HEK293 (cell line): ENCODE results near the gene DDX18.

ENCODE experiments used
- CTCF ChIA-PET: fragments of 350-600 bp; formaldehyde crosslinking; extraction: SDS; loops from one replicate; lab custom pipeline; 2021; ENCODE audit warnings: antibody characterized with exemption; lab: Yijun Ruan, JAX
- POLR2A ChIA-PET: fragments of 300-600 bp; formaldehyde crosslinking; extraction: SDS; loops from one replicate; lab custom pipeline; 2020; ENCODE audit warnings: antibody characterized with exemption, inconsistent platforms; lab: Yijun Ruan, JAX
- H3K27ac ChIP-seq: fragments of 200-500 bp; sonication (Bioruptor generic); 2 replicates; pipeline ENCODE4 v1.5.1; 2014; ENCODE audit warnings: low read depth, low read length, control low read depth, inconsistent platforms; ENCODE audit errors: extremely low read depth
- H3K36me3 ChIP-seq, 2 experiments: fragments of 200-500 bp in 1 of 2; sonication (Bioruptor generic) in 1 of 2; 1 replicate in 1 of 2; 2 replicates in 1 of 2; pipeline ENCODE4 v1.5.1; 2014 to 2017; ENCODE audit warnings: inconsistent platforms in 2 of 2, low read length in 2 of 2; ENCODE audit not compliant: control insufficient read depth in 2 of 2, insufficient read depth in 1 of 2
- H3K4me1 ChIP-seq: fragments of 200-500 bp; sonication (Bioruptor generic); 2 replicates; pipeline ENCODE4 v1.5.1; 2014; ENCODE audit warnings: mild to moderate bottlenecking, low read length, inconsistent platforms; ENCODE audit not compliant: control insufficient read depth, insufficient read depth
- H3K4me3 ChIP-seq: 2 replicates; pipeline ENCODE4 v1.5.1; 2011; ENCODE audit warnings: low read depth, mild to moderate bottlenecking, control low read depth, low read length, moderate library complexity
- H3K9me3 ChIP-seq: fragments of 200-500 bp; sonication (Bioruptor generic); 2 replicates; pipeline ENCODE4 v1.5.1; 2014; ENCODE audit warnings: low read depth, low read length, inconsistent platforms; ENCODE audit not compliant: control insufficient read depth, insufficient read depth
- GLI4 ChIP-seq: fragments of 450-650 bp; formaldehyde crosslinking; IDR thresholded peaks from 2 replicates; pipeline ENCODE4 v1.5.1; 2016; ENCODE audit warnings: missing biosample characterization, missing genetic modification characterization
- GLIS2 ChIP-seq: fragments of 450-650 bp; formaldehyde crosslinking; IDR thresholded peaks from 2 replicates; pipeline ENCODE4 v1.5.1; 2016; ENCODE audit warnings: missing biosample characterization, missing genetic modification characterization
- HOXA7 ChIP-seq: sonication (generic); formaldehyde crosslinking; IDR thresholded peaks from 2 replicates; pipeline ENCODE4 v1.8.1; 2022; ENCODE audit warnings: missing genetic modification reagents, borderline replicate concordance
- KLF9 ChIP-seq: fragments of 450-650 bp; formaldehyde crosslinking; IDR thresholded peaks from 2 replicates; pipeline ENCODE4 v1.5.1; 2016; ENCODE audit warnings: missing biosample characterization, missing genetic modification characterization, low read depth
- SETDB1 ChIP-seq: IDR thresholded peaks from one replicate; pipeline ENCODE4 v1.6.1; 2017; ENCODE audit warnings: mild to moderate bottlenecking, low read length, moderate library complexity, mixed read lengths; ENCODE audit not compliant: insufficient read length
- ZEB2 ChIP-seq: fragments of 450-650 bp; formaldehyde crosslinking; IDR thresholded peaks from 2 replicates; pipeline ENCODE4 v1.5.1; 2016; ENCODE audit warnings: missing biosample characterization, missing genetic modification characterization
- ZFP69B ChIP-seq: fragments of 450-650 bp; formaldehyde crosslinking; IDR thresholded peaks from 2 replicates; pipeline ENCODE4 v1.5.1; 2016; ENCODE audit warnings: missing biosample characterization, missing genetic modification characterization
- ZNF202 ChIP-seq: fragments of 450-650 bp; formaldehyde crosslinking; IDR thresholded peaks from 2 replicates; pipeline ENCODE4 v1.5.1; 2016; ENCODE audit warnings: missing biosample characterization, missing genetic modification characterization, borderline replicate concordance
- ZNF280D ChIP-seq: fragments of 450-650 bp; formaldehyde crosslinking; IDR thresholded peaks from 2 replicates; pipeline ENCODE4 v1.5.1; 2016; ENCODE audit warnings: missing biosample characterization, missing genetic modification characterization
- ZNF324 ChIP-seq: fragments of 450-650 bp; formaldehyde crosslinking; IDR thresholded peaks from 2 replicates; pipeline ENCODE4 v1.5.1; 2016; ENCODE audit warnings: missing biosample characterization, missing genetic modification characterization
- ZNF416 ChIP-seq: fragments of 450-650 bp; formaldehyde crosslinking; IDR thresholded peaks from 2 replicates; pipeline ENCODE4 v1.5.1; 2016; ENCODE audit warnings: missing biosample characterization, missing genetic modification characterization
- ZNF48 ChIP-seq: fragments of 450-650 bp; formaldehyde crosslinking; IDR thresholded peaks from 2 replicates; pipeline ENCODE4 v1.5.1; 2016; ENCODE audit warnings: missing biosample characterization, missing genetic modification characterization
- ZNF510 ChIP-seq: fragments of 450-650 bp; formaldehyde crosslinking; IDR thresholded peaks from 2 replicates; pipeline ENCODE4 v1.5.1; 2018; ENCODE audit warnings: mild to moderate bottlenecking, missing genetic modification characterization, missing biosample characterization; ENCODE audit not compliant: insufficient replicate concordance
- ZNF513 ChIP-seq: fragments of 450-650 bp; IDR thresholded peaks from 2 replicates; pipeline ENCODE4 v1.5.1; 2018; ENCODE audit warnings: missing biosample characterization, missing genetic modification characterization
- ZNF571 ChIP-seq: fragments of 450-650 bp; formaldehyde crosslinking; IDR thresholded peaks from 2 replicates; pipeline ENCODE4 v1.5.0; 2017; ENCODE audit warnings: missing biosample characterization, missing genetic modification characterization
- ZNF670 ChIP-seq: fragments of 450-650 bp; formaldehyde crosslinking; IDR thresholded peaks from 2 replicates; pipeline ENCODE4 v1.5.1; 2016; ENCODE audit warnings: missing biosample characterization, missing genetic modification characterization, low read depth
- ZNF747 ChIP-seq: fragments of 450-650 bp; formaldehyde crosslinking; IDR thresholded peaks from 2 replicates; pipeline ENCODE4 v1.5.1; 2016; ENCODE audit warnings: missing biosample characterization, missing genetic modification characterization
- TF ChIP-seq, protein P1 (sequence below): fragments of 450-650 bp; formaldehyde crosslinking; IDR thresholded peaks from 2 replicates; pipeline ENCODE4 v1.5.1; 2016; ENCODE audit warnings: missing biosample characterization, missing genetic modification characterization
- TF ChIP-seq, protein P2 (sequence below): fragments of 450-650 bp; formaldehyde crosslinking; IDR thresholded peaks from 2 replicates; pipeline ENCODE4; 2016; ENCODE audit warnings: missing biosample characterization, missing genetic modification characterization
- TF ChIP-seq, protein P3 (sequence below): fragments of 450-650 bp; formaldehyde crosslinking; IDR thresholded peaks from 2 replicates; pipeline ENCODE4 v1.5.1; 2016; ENCODE audit warnings: missing biosample characterization, missing genetic modification characterization

DDX18 gene

DNA sequence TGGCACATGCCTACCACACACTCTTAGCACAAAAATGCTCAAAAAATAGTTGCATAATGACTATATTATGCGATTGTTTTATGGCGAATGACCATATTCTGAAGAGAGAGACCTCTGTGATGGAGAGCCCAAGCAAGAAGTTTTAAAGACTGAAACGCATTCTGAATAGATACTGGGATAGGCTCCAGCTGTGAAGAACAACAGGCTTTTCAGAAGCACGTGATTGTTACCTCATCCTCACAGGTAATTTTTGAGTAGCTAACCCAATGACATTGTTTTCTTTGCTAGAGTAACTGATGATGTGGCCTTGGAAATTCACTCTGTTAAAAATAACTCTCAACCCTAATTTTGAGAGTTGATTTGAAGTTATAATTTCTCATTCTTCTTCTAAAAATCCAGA lies 2.0 kb upstream of the DDX18 start:
- H3K36me3 ChIP-seq: peaks cover 2 to 17% of the 10 kb centered on the region in 2 experiments; a peak in 1 of 3 replicates
- POLR2A ChIA-PET: no interaction called here
- no peak overlapping the region for H3K4me3 ChIP-seq
- TF ChIP-seq SETDB1 (no peak), ZNF202 (tag by site-specific recombination) (no peak), ZNF324 (tag by site-specific recombination) (no peak), ZNF48 (tag by site-specific recombination) (no peak), ZEB2 (tag by site-specific recombination) (no peak), ZNF513 (tag by site-specific recombination) (no peak), ZNF510 (no peak), ZNF670 (tag by site-specific recombination) (no peak), GLI4 (tag by site-specific recombination) (no peak), ZNF416 (tag by site-specific recombination) (no peak), KLF9 (tag by site-specific recombination) (no peak), GLIS2 (tag by site-specific recombination) (no peak), ZFP69B (tag by site-specific recombination) (no peak), ZNF747 (no peak), HOXA7 (no peak), ZNF280D (tag by site-specific recombination) (no peak), ZNF571 (no peak)
- TF ChIP-seq, protein P1, sequence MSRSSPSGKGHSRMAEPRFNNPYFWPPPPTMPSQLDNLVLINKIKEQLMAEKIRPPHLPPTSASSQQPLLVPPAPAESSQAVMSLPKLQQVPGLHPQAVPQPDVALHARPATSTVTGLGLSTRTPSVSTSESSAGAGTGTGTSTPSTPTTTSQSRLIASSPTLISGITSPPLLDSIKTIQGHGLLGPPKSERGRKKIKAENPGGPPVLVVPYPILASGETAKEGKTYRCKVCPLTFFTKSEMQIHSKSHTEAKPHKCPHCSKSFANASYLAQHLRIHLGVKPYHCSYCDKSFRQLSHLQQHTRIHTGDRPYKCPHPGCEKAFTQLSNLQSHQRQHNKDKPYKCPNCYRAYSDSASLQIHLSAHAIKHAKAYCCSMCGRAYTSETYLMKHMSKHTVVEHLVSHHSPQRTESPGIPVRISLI (tag by site-specific recombination): no peak
- TF ChIP-seq, protein P2, sequence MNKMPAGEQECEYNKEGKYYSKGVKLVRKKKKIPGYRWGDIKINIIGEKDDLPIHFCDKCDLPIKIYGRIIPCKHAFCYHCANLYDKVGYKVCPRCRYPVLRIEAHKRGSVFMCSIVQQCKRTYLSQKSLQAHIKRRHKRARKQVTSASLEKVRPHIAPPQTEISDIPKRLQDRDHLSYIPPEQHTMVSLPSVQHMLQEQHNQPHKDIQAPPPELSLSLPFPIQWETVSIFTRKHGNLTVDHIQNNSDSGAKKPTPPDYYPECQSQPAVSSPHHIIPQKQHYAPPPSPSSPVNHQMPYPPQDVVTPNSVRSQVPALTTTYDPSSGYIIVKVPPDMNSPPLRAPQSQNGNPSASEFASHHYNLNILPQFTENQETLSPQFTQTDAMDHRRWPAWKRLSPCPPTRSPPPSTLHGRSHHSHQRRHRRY (tag by site-specific recombination): no peak
- TF ChIP-seq, protein P3, sequence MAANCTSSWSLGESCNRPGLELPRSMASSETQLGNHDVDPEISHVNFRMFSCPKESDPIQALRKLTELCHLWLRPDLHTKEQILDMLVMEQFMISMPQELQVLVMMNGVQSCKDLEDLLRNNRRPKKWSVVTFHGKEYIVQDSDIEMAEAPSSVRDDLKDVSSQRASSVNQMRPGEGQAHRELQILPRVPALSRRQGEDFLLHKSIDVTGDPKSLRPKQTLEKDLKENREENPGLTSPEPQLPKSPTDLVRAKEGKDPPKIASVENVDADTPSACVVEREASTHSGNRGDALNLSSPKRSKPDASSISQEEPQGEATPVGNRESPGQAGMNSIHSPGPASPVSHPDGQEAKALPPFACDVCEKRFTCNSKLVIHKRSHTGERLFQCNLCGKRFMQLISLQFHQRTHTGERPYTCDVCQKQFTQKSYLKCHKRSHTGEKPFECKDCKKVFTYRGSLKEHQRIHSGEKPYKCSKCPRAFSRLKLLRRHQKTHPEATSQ: no peak
- TF ChIP-seq, all 188 proteins: peak for 0
- H3K27ac ChIP-seq: no peak overlapping the region
- CTCF ChIA-PET: interaction anchor here (0.6 to 3.3 kb wide), 5 partner anchors 17 to 220 kb away, joined by 3 to 55 read pairs (median 3); no protein-coding TSS in a partner anchor
- H3K9me3 ChIP-seq: no peaks in the 10 kb centered on the region
- peaks cover 4% of the 10 kb centered on the region; the same call in 1 of the 2 replicates for H3K4me1 ChIP-seq
